IPS-NIHi7 (cell line): Measurements from ENCODE around the gene SIMC1.

Source experiments
- DNase-seq: peaks from one replicate; pipeline ENCODE4 v3.0.0; 2012; ENCODE audit warnings: mixed read lengths; ENCODE audit errors: extremely low spot score

Gene SIMC1

GRCh38 chr5:176364765-176365350 is 126.6 kb downstream of the SIMC1 start:
- no peak for DNase-seq

GRCh38 chr5:176365351-176366231 is 127.4 kb downstream of the SIMC1 start, which contains the start of gene ARL10:
Gene ARL10 (plus strand): TSS chr5:176365487. CDS start chr5:176365564, 77 bp downstream.
- peak; percentile 89 for DNase-seq

DNA sequence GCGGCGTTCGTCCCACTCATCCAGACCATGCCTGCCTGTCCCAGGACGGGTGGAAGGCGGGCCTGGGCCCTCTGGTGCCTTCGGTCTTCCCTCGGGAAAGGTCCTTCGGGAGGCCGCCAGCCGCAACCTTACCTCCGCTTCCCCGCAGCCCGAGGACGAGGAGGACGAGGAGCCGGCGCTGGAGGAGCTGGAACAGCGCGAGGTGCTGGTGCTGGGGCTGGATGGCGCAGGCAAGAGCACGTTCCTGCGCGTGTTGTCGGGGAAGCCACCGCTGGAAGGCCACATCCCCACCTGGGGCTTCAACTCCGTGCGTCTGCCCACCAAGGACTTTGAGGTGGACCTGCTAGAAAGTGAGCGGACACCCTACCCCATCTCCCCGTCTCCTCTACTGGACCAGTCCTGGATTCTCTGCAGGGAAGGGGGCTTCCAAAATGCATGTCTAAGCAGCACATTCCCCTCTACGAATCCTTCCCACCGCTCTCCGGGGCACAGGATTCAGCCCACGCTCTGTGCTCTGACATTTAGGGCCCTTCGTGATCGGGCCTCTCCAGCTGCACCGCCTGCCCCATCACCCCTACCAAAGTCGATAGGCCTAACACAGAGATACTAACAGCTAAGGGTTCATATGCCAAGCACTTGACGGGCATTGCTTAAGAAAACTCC is 128.1 kb downstream of the SIMC1 start:
- no peak for DNase-seq

- DNase-seq = no peak
These were observed 130.5 kb downstream of the SIMC1 start for GRCh38 chr5:176368726-176369125.

DNA sequence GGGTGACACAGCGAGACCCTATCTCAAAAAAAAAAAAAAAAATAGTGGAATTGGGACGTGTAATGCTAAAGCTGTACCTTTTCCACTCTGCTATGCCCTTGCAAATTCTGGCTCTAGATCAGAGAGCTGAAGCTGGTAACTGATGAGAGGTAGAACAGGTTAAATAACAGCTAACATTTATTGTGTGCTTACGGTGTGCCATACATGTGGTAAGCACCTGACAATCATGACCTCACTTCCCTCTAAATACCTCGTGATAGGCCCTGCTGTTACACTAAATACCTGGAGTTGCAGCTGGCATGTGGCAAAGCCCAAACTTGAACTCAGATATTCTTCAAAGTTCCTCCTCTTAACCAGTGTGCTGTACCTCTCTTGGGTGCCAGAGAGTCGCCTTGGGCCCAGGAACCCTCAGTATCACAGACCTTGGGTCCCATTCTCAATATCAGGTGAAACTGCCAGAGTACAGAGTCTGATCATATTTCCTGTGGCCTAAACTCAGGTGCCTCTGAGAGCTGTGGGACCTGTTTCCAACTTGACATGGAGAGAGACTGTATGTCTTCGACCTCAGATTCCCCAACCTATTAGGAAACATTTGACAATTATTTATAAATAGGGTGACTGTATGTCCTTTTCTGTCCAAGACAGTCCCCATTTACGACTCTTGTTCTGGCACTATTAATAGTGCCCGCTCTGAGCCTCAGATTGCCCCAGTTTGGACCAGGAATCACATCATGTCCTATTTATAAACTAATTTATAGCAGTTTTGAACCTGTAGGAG is 131.9 kb downstream of the SIMC1 start:
- no peak for DNase-seq

GRCh38 chr5:176371621-176372539 is 133.7 kb downstream of the SIMC1 start:
- no peak for DNase-seq

GRCh38 chr5:176373100-176373818 is 135.0 kb downstream of the SIMC1 start:
- DNase-seq = no peak

DNA sequence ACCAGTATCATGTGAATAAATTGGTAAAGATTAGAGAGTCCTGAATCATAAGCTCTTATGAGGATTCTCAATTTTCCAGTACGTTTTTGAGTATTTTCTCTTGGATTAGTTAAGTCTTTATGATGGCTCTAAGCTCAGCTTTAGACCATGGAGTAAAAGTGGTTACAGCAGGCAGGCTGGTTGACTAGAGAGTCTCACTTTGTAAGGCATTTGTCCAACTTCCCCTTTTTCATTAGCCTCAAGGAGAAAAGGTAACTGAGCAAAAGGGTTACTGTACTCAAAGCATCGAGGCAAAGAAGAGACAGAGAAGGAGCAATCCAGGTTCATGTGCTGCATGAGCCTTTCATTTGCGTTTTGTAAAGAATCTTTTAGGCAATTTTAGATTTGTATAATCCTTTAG is 141.7 kb downstream of the SIMC1 start:
- no peak for DNase-seq

DNA sequence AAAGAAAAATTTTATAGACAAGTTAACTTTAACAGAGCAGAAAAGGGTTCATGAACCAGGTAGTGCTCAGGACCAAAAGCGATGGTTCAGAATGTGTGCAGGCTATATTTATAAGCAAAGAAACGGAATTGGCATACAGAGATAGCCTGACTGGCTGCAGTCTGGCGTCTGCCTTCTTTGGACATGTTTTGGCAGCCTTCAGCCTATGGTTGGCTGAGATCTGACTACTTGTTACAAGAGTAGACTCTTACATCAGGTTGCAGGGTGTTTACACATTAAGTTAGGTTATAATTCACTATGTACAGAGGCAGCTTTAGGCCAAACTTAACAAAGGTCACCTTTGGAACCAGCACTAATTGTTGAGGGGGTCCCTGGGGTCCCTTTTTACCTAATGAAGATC is 143.2 kb downstream of the SIMC1 start:
- no peak for DNase-seq

GRCh38 chr5:176381979-176382378 is 143.8 kb downstream of the SIMC1 start:
- no peak for DNase-seq

- DNase-seq = no peak
These were observed 144.5 kb downstream of the SIMC1 start for GRCh38 chr5:176382721-176383120.

- DNase-seq = no peak
These were observed 145.2 kb downstream of the SIMC1 start for GRCh38 chr5:176383248-176383905.

DNA sequence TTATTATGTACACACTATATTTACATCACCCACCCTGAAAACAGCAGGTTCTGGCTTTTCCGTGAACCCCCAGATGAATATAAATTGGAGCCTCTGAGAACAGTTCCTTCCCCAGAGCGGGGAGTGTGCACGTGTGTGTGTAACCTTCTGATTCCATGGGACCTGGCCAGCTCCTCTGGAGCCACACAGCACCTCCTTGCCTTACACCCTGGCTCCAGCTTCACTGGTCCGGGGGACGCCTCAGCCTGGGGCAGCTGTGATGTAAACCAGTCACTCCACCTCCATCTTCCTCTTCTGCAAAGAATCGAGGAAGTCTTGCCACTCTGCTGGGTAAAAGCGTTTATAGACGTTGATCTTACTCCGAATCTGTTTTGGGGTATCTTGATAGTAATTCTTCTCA is 145.7 kb downstream of the SIMC1 start:
- DNase-seq = no peak

DNA sequence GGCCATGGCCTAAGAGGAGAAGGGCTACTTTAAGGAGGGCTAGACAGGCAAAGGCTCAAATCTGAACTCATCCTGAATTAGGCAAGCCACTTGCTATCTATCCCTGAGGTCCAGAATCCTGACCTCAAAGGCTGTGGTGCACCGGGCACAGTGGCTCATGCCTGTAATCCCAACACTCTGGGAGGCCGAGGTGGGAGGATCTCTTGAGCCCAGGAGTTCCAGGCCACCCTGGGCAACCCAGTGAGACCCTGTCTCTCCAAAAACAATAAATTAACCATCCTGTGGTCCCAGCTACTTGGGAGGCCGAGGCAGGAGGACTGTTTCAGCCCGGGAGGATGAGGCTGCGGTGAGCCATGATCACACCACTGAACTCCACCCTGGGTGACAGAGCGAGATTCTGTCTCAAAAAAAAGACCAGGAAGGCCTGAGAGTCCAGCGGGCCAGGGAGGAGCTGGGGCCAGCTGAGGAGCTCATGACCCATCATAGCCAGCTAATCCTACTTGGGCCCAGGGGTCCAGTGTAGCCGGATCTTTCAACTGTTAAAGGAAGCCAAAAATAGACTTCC is 146.2 kb downstream of the SIMC1 start:
- DNase-seq = no peak

DNA sequence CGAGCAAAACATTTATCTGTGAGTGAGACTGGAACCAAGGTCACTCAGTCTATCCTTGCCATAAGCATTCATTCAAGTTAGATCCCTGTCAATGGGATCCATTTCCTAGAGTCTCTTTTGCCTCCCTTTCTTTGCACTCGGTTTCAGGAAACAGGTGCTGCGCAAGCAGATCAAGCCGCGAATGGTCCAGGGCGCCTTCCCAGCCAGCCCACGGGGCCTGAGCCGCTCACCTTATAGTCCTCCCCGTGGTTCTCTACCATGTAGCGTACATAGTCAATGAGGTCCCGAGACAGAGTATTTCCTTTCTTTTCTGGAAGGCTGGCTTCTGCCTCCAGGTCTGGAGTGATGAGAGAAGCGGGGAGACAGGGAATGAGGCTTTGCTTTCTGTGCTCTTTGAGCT is 146.8 kb downstream of the SIMC1 start:
- no peak for DNase-seq

DNA sequence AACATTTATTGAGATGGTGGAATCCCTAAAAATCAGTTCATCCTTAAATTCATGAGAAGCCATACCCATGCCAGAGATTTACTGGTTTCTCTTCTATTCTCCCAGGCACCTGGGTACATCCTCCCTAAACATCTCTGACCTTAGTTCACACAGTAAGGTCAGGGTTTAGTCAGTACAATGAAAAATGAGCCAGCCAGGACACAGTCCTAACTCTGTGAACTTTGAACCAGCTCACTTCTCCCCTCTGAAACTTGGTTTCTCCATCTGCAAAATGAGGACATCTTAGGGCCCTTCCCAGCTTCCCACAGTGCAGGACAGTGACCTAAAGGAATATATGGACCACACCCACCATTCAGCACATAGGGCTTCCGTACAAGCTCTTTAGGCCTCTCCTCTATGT is 148.3 kb downstream of the SIMC1 start:
- DNase-seq = no peak

- DNase-seq = no peak
These were observed 149.2 kb downstream of the SIMC1 start for GRCh38 chr5:176387384-176387925.

DNA sequence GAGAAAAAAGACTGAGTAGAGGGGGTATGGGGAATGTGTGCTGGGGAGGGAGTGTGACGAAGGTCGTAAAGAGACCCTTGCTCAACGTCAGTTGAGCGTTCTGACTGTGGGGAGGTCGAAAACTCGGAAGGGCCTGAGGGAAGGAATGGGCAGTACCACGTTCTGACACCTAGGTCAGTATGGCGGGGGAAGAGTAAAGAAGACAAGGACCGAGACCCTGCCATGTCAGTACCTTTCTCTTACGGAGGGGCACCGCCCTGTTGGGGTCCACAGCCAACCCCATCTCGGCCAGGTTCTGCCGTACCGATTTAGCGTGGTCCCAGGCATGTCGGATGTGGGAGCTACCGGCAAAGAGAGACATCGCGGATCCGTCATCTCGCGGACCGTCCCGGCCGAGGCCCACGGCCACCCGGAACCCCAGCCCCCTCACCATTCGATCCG is 149.8 kb downstream of the SIMC1 start:
- DNase-seq = peak; percentile 60
